Lower lobe of right lung (tissue), 2 donors: ENCODE measurements around the gene IWS1. TPM values are rescaled to one million over a fixed set of nuclear protein-coding genes. Genes with fewer than 3 reads are reported as not detected.
"Not testable (repeated sequence)": the region's sequence is repeated elsewhere in the genome, so short reads cannot be mapped to it uniquely, and the experiment has no call there.

Source experiments
- ATAC-seq, 2 donors: fragments of 200-7000 bp; cut with Tn5 transposase; one replicate each; pipeline ENCODE4 v1.9.1; 2020 to 2022; ENCODE audit warnings: mild to moderate bottlenecking in 2 of 2, moderate library complexity in 2 of 2
- DNase-seq: peaks from one replicate; pipeline ENCODE4 v3.0.0-alpha.2; 2020
- H3K27ac ChIP-seq: fragments of 200-600 bp; one replicate; pipeline ENCODE4 v1.8.0; 2022
- H3K27me3 ChIP-seq: fragments of 200-600 bp; one replicate; pipeline ENCODE4 v1.8.0; 2022; ENCODE audit warnings: low read depth
- H3K36me3 ChIP-seq: fragments of 200-600 bp; one replicate; pipeline ENCODE4 v1.8.0; 2022; ENCODE audit warnings: mild to moderate bottlenecking
- H3K4me1 ChIP-seq: fragments of 200-600 bp; one replicate; pipeline ENCODE4 v1.8.0; 2022
- H3K4me3 ChIP-seq: fragments of 200-600 bp; one replicate; pipeline ENCODE4 v1.8.0; 2022; ENCODE audit warnings: mild to moderate bottlenecking
- H3K9me3 ChIP-seq: fragments of 200-600 bp; one replicate; pipeline ENCODE4 v1.8.0; 2022
- intact Hi-C: fragments of 100-400 bp; cut with DNase I; formaldehyde crosslinking; loops from one replicate; pipeline ENCODE4 v1.11.0; 2022
- total RNA-seq: library from RNA; stranded (reverse); fragmentation: NEBNext Ultra II Directional; extraction: Animal tissue kit (Norgen Biotek cat#: 25700); gene quantifications from one replicate; pipeline ENCODE4 v1.2.1, GENCODE V29; 2021
- TF ChIP-seq, protein P1 (sequence below): fragments of 200-600 bp; IDR thresholded peaks from one replicate; pipeline ENCODE4 v1.8.0; 2022; ENCODE audit warnings: antibody characterized with exemption, mild to moderate bottlenecking
- donor health status: DM: no; HTN: yes; CAD: no; lungs with severe emphysema.

Gene IWS1
- total RNA-seq, 1 donor from 2014 or later, result 36.7 TPM

DNA sequence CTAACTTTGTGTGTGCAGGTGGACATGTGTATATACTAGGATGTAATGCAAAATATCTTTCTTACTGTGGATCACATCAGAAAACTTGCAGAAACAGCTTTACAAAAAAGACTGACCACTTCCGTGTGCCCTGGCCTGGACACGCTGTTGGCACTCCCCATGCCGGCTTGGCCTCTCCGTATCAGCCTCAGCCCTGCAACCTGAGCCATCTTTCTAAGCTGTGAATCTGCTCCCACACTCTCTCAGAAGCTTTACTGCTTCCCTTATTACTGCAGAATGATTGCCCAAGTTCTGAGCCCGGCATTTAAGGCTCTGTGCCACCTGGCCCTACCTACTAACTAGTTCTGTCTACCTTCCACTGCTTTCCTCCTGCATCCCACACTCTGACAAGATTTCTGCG lies 47.0 kb upstream of the IWS1 start:
- H3K4me3 ChIP-seq, result no peak overlapping the region
- H3K36me3 ChIP-seq, result no peaks in the 10 kb centered on the region
- intact Hi-C loops, result no loop called here
- no peak overlapping the region for H3K27ac ChIP-seq
- TF ChIP-seq, protein P1, sequence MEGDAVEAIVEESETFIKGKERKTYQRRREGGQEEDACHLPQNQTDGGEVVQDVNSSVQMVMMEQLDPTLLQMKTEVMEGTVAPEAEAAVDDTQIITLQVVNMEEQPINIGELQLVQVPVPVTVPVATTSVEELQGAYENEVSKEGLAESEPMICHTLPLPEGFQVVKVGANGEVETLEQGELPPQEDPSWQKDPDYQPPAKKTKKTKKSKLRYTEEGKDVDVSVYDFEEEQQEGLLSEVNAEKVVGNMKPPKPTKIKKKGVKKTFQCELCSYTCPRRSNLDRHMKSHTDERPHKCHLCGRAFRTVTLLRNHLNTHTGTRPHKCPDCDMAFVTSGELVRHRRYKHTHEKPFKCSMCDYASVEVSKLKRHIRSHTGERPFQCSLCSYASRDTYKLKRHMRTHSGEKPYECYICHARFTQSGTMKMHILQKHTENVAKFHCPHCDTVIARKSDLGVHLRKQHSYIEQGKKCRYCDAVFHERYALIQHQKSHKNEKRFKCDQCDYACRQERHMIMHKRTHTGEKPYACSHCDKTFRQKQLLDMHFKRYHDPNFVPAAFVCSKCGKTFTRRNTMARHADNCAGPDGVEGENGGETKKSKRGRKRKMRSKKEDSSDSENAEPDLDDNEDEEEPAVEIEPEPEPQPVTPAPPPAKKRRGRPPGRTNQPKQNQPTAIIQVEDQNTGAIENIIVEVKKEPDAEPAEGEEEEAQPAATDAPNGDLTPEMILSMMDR, result no peak
- H3K9me3 ChIP-seq, result no peaks in the 10 kb centered on the region
- DNase-seq, result no peak
- no peak for ATAC-seq
- peaks cover 11% of the 10 kb centered on the region for H3K4me1 ChIP-seq
- no peaks in the 10 kb centered on the region for H3K27me3 ChIP-seq

DNA sequence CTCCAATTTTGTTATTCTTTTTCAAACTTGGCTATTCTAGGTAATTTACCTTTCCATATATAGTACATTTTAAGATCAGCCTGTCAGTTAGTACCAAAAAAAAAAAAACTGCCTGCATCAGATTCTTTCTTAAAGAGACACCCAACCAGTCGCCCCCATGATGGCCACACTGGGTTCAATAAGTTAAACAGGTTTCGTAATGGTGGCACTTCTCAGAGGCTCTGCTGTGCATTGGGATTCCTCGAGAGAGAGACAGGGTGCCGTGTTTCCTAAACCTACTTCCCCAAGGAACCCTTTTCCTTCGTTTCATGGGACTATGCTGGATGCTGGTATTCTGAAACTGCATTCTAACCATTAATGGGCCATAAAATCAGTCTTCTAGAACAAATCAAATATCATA lies 46.6 kb upstream of the IWS1 start:
- Histone ChIP-seq H3K4me3 (no peak overlapping the region), H3K27me3 (no peaks in the 10 kb centered on the region), H3K27ac (no peak overlapping the region), H3K4me1 (peaks cover 11% of the 10 kb centered on the region), H3K9me3 (no peaks in the 10 kb centered on the region), H3K36me3 (no peaks in the 10 kb centered on the region)
- TF ChIP-seq, protein P1, result no peak
- ATAC-seq, result no peak
- intact Hi-C loops, result no loop called here
- no peak for DNase-seq

DNA sequence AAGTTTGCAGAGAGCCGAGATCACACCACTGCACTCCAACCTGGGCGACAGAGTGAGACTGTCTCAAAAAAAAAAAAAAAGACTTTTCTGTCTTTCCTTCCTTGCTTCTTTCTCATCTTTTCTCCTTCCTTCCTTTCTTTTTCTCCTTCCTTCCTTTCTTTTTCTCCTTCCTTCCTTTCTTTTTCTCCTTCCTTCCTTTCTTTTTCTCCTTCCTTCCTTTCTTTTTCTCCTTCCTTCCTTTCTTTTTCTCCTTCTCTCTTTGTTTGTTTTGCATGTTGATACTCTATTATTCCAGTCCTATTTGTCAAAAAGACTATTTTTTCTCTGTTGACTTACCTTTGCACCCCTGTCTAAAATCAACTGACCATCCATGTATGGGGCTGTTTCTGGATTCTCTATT lies 46.1 kb upstream of the IWS1 start:
- intact Hi-C loops, H3K4me3 ChIP-seq, DNase-seq, H3K36me3 ChIP-seq, H3K9me3 ChIP-seq, ATAC-seq, H3K27me3 ChIP-seq, H3K27ac ChIP-seq: not testable (repeated sequence)
- peaks cover 11% of the 10 kb centered on the region for H3K4me1 ChIP-seq

DNA sequence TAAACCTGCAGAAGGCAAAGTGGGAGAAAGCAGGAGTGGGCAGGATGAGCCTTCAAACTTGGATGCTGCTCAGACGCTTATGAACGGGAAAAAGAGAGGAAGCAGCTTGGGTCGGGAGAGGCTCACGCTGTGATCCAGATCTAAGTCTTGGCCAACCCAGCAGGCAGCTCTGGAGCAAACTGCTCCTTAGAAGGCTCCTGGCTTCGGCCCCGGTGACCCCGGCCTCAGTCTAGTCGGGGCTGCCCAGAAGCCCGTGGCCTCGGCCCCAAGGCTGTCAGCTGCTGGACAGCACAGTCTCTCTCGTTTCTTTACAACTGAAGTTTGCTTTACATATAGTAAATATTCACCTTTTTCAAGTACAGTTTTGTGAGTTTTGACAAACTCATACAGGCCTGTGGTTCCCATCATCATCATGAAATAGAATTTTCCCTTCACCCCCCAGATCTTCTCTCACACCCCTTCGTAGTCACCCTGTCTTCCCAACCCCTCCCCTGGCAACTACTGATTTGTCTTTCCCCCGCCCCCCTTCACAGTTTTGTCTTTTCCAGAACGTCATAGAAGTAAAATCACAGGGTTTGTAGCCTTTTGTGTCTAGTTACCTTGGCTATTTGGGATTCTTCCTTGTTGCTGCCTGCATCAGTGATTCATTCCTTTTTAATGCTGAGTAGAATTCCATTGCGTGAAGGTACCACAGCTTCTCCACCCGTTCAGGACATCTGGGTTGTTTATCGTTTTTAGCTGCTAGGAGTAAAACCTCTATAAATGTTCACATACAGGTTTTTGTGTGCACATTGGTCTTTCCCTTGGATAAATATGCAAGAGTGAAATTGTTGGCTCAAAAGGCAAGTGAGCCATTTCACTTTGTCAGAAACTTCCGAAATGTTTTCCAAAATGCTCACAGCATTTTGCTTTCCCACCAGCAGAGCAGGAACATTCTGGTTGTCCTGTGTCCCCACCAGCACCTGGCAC lies 44.3 kb upstream of the IWS1 start:
- H3K4me1 ChIP-seq, result no peaks in the 10 kb centered on the region
- DNase-seq (no peak), ATAC-seq (peak; percentile 28 to 44)
- H3K27me3 ChIP-seq, result no peaks in the 10 kb centered on the region
- no peak overlapping the region for H3K27ac ChIP-seq
- no peak overlapping the region for H3K4me3 ChIP-seq
- H3K9me3 ChIP-seq, result no peaks in the 10 kb centered on the region
- TF ChIP-seq, protein P1, result no peak
- intact Hi-C loops, result no loop called here
- H3K36me3 ChIP-seq, result no peaks in the 10 kb centered on the region

DNA sequence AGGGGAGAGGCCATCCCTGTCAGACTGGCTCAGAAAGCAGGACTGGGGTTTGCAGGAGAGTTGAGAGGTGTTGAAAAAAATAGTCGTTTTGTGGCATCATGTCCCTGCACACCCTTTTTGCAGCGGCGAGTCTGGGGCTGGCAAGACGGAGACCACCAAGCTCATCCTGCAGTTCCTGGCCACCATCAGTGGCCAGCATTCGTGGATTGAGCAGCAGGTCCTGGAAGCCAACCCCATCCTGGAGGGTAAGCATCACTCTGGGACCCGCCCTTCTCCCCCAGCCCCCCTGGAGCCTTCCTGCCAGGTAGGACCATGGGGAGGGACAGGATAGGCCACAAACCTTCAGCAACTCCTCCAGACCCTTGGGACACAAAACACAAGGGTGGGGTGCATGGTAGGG lies 43.4 kb upstream of the IWS1 start:
- H3K27me3 ChIP-seq, result no peaks in the 10 kb centered on the region
- H3K27ac ChIP-seq, result no peak overlapping the region
- H3K4me1 ChIP-seq, result no peaks in the 10 kb centered on the region
- TF ChIP-seq, protein P1, result no peak
- DNase-seq (no peak), ATAC-seq (no peak)
- no peak overlapping the region for H3K4me3 ChIP-seq
- intact Hi-C loops, result no loop called here
- no peaks in the 10 kb centered on the region for H3K9me3 ChIP-seq
- no peaks in the 10 kb centered on the region for H3K36me3 ChIP-seq

DNA sequence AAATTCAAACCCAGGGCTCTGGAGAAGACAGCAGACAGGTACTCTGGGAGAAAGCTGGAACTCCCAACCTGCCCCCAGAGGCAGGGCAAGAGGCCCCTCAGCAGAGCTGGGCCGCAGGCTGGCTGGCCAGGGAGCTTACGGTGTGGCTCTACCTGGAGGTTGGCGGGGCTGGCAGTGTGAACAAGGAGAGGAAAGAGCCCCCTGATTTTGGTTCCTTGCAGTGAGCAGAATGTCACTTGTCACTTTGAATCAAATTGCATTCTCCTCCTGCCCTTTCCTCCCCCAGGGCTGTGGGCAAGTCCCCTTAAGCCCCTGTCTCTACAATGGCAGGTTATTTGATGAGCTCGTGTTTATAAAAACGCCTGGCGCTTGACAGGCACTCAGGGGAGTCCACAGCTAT lies 41.8 kb upstream of the IWS1 start:
- Histone ChIP-seq H3K4me3 (no peak overlapping the region), H3K9me3 (no peaks in the 10 kb centered on the region), H3K4me1 (no peaks in the 10 kb centered on the region), H3K27me3 (no peaks in the 10 kb centered on the region), H3K27ac (no peak overlapping the region), H3K36me3 (no peaks in the 10 kb centered on the region)
- intact Hi-C loops, result no loop called here
- ATAC-seq (no peak), DNase-seq (no peak)
- TF ChIP-seq, protein P1, result no peak
